ENCODE data around the gene CTPS2. TPM values are rescaled to one million over a fixed set of nuclear protein-coding genes. Genes with fewer than 3 reads are reported as not detected.
A peak's percentile ranks its signal among the peaks of the same experiment; 100 is the strongest.

Gene CTPS2
- total RNA-seq, 1 donor = 12.0 TPM

GRCh38 chrX:16659321-16659720 is 53.1 kb downstream of the CTPS2 start:
- no peak for TF ChIP-seq CTCF (IDR thresholded peaks at IDR 0.05; ENCODE audit: insufficient read depth, low read length)
- DNase-seq (ENCODE audit: low read depth) = no peak
- no peak overlapping the region for H3K4me3 ChIP-seq (ENCODE audit: low read depth, low read length)

DNA sequence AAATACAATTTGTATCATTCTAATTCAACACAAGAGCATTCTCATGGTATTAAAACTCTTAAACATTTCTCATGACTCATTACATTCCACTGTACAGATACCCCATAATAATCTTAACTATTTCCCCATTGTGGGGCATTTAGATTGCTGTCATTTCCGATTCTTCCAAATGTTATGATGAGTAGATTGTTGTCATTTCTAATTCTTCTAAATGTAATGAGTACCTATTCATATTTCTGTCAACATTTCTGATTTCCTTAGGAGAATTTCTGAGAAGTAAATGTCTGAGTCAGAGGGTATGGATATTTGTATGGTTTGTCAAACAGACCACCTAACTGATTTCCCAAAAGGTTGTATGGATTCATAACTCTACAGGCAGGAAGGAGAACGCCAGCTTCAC is 54.2 kb downstream of the CTPS2 start:
- DNase-seq (ENCODE audit: low read depth) = peak; percentile 32
- no peak for TF ChIP-seq CTCF (IDR thresholded peaks at IDR 0.05; ENCODE audit: insufficient read depth, low read length)
- H3K4me3 ChIP-seq (ENCODE audit: low read depth, low read length) = no peak overlapping the region

- TF ChIP-seq CTCF (IDR thresholded peaks at IDR 0.05; ENCODE audit: insufficient read depth, low read length) = no peak
- no peak for DNase-seq (ENCODE audit: low read depth)
Observed at GRCh38 chrX:16654093-16654492, 58.4 kb downstream of the CTPS2 start.

GRCh38 chrX:16653424-16653823 is 59.0 kb downstream of the CTPS2 start:
- no peak for TF ChIP-seq CTCF (IDR thresholded peaks at IDR 0.05; ENCODE audit: insufficient read depth, low read length)
- H3K4me3 ChIP-seq (ENCODE audit: low read depth, low read length) = no peak overlapping the region
- no peak for DNase-seq (ENCODE audit: low read depth)

More at GRCh38 chrX:16654093-16654492, 58.4 kb downstream of the CTPS2 start:
- no peak overlapping the region for H3K4me3 ChIP-seq (ENCODE audit: low read depth, low read length)

DNA sequence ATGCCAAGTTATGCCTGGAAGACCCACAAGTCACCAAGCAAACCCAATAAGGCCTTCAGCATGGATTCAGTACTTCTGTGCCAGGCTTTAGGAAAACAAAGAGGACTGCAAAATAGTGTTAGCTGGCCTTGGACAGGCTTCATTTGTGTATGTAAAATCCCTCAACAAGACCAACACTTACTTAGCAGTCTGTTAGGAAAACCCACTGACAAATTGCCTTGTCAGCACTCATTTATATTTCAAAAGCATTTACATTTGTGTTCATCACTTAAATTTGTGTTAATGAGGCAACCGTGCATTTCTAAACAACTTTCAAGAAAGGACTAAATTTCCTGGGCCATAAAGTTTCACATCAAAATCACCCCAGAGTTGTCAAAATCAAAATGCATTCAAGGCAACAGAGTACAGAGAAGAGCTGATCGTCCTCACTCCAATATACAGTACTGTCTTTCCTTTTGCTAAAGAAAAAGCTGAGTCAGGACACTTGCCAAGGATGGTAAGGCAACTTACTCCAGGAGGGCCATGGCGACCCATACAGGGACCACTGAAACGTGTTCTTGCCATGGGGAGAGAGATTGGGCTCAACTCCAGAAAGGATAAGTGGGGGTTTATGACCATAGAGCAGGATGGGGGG is 61.0 kb downstream of the CTPS2 start:
- H3K4me3 ChIP-seq (ENCODE audit: low read depth, low read length) = no peak overlapping the region
- no peak for DNase-seq (ENCODE audit: low read depth)
- TF ChIP-seq CTCF (IDR thresholded peaks at IDR 0.05; ENCODE audit: insufficient read depth, low read length) = no peak

- TF ChIP-seq CTCF (IDR thresholded peaks at IDR 0.05; ENCODE audit: insufficient read depth, low read length) = no peak
- DNase-seq (ENCODE audit: low read depth) = no peak
- no peak within 1 kb of the TSS for H3K4me3 ChIP-seq (ENCODE audit: low read depth, low read length)
Observed at GRCh38 chrX:16649858-16650257, 62.6 kb downstream of the CTPS2 start, which contains the start of gene S100G. Gene S100G, plus strand, starts transcription at chrX:16650158. Its CDS starts 849 bp downstream, at chrX:16651007.

Data from fibroblast of the aortic adventitia (primary cell).